K562 (cell line): ENCODE measurements around the gene UPK2. TPM values are rescaled to one million over a fixed set of nuclear protein-coding genes. Genes with fewer than 3 reads are reported as not detected.

Experiments
- DMBX1 ChIP-seq: fragments of 250-450 bp; sonication (Bioruptor Pico); IDR thresholded peaks from 2 replicates; pipeline ENCODE4 v1.8.0; 2022; ENCODE audit warnings: inconsistent platforms, mild to moderate bottlenecking, moderate library complexity, borderline replicate concordance
- E2F3 ChIP-seq: fragments of 250-450 bp; sonication (Bioruptor Pico); IDR thresholded peaks from 2 replicates; pipeline ENCODE4 v1.4.0; 2020; ENCODE audit warnings: mild to moderate bottlenecking
- HIVEP1 ChIP-seq: fragments of 250-450 bp; sonication (Bioruptor Pico); IDR thresholded peaks from 2 replicates; pipeline ENCODE4 v1.4.0; 2020; ENCODE audit warnings: mild to moderate bottlenecking
- HMG20B ChIP-seq: fragments of 250-450 bp; sonication (Bioruptor Pico); IDR thresholded peaks from 2 replicates; pipeline ENCODE4 v1.5.0; 2021; ENCODE audit warnings: mild to moderate bottlenecking
- NCOA2 ChIP-seq, 2 experiments: fragments of 450-650 bp; IDR thresholded peaks; 2 replicates each; pipeline ENCODE4 v1.6.1; 2018; ENCODE audit warnings: mild to moderate bottlenecking in 2 of 2, moderate library complexity in 1 of 2; ENCODE audit not compliant: partially characterized antibody in 2 of 2
- PRMT5 ChIP-seq: sonication (generic); formaldehyde crosslinking; IDR thresholded peaks from 2 replicates; pipeline ENCODE4 v1.5.0; 2020; ENCODE audit warnings: missing genetic modification reagents
- TAF15 ChIP-seq: fragments of 200-400 bp; formaldehyde crosslinking; IDR thresholded peaks from 2 replicates; pipeline ENCODE4 v1.6.1; 2017; ENCODE audit warnings: mild to moderate bottlenecking, low read depth, low read length, moderate library complexity
- ZNF280B ChIP-seq: fragments of 250-450 bp; sonication (Bioruptor Pico); IDR thresholded peaks from 2 replicates; pipeline ENCODE4 v1.5.1; 2021; ENCODE audit warnings: mild to moderate bottlenecking
- polyA plus RNA-seq, 8 experiments: library from polyadenylated mRNA; depleted of rRNA in 4 of 8; stranded (reverse) in 5 of 8; unstranded in 3 of 8; fragments of >200 nt; fragmentation: Nextera tagmentation in 2 of 8; fragmentation: Illumina TruSeq in 1 of 8; extraction: Ambion mirVana in 2 of 8; extraction: Trizol in 1 of 8; gene quantifications; 2 replicates each; pipeline versions ENCODE4 v1.2.1 to v1.2.3, GENCODE V29; 2011 to 2014; ENCODE audit warnings: inconsistent platforms in 1 of 8, missing spikeins in 1 of 8
- total RNA-seq, 7 experiments: library from RNA; depleted of rRNA in 6 of 7; stranded (reverse); fragments of >200 nt in 6 of 7; fragmentation: Illumina TruSeq in 2 of 7; extraction: Trizol in 2 of 7; gene quantifications; 2 replicates each; pipeline versions ENCODE4 v1.2.1 to v1.2.3, GENCODE V29; 2011 to 2021; ENCODE audit warnings: low replicate concordance in 1 of 7

The UPK2 gene
- total and polyA plus RNA-seq, 9 of the 15 experiments (the other 6 are each of a cell fraction or from before 2014, with no cell fraction given): not detected

- TF ChIP-seq DMBX1 (CRISPR knock-in tag) (no peak), ZNF280B (CRISPR knock-in tag) (no peak), PRMT5 (0 out of 2 replicates have a peak, but pooled peaks have one; percentile 26), HIVEP1 (CRISPR knock-in tag) (no peak), HMG20B (CRISPR knock-in tag) (no peak), NCOA2 (IDR thresholded peaks at IDR 0.05; ENCODE audit: partially characterized antibody in 2 of 2) (no peak), E2F3 (CRISPR knock-in tag) (no peak), TAF15 (no peak)
- TF ChIP-seq, all 486 proteins: peak for 13
Observed at GRCh38 chr11:118928870-118929500, 27.1 kb upstream of the UPK2 start (continued).
